IMR-90 (cell line): ENCODE results near the gene HUS1B. TPM values are rescaled to one million over a fixed set of nuclear protein-coding genes. Genes with fewer than 3 reads are reported as not detected.

Experiments used
- ATAC-seq: fragments of 200-7000 bp; cut with Tn5 transposase; 2 replicates; pipeline ENCODE4 v1.9.1; 2020; ENCODE audit warnings: low read depth, mild to moderate bottlenecking, moderate library complexity
- BruUV-seq: library from RNA; stranded (reverse); fragments of 400-500 nt; replicated peaks from 2 replicates; lab custom pipeline; 2021; lab: Mats Ljungman, UMichigan
- CTCF ChIA-PET: fragments of 300-600 bp; formaldehyde crosslinking; extraction: SDS; loops from one replicate; lab custom pipeline; 2021; ENCODE audit warnings: antibody characterized with exemption; lab: Yijun Ruan, JAX
- POLR2A ChIA-PET: fragments of 300-600 bp; sonication (Branson Sonifier 250); formaldehyde crosslinking; loops from one replicate; lab custom pipeline; 2022; ENCODE audit warnings: antibody characterized with exemption; ENCODE audit not compliant: unreplicated experiment; lab: Charles Lee
- DNase-seq: peaks from one replicate; pipeline ENCODE4 v3.0.0; 2013
- H2AFZ ChIP-seq: replicated peaks from 2 replicates; pipeline ENCODE3; 2013; ENCODE audit warnings: low read length, mild to moderate bottlenecking; ENCODE audit not compliant: poor library complexity
- H2AK5ac ChIP-seq: 2 replicates; pipeline ENCODE4 v1.6.1; 2013; ENCODE audit warnings: low read depth, low read length, inconsistent platforms
- H2AK9ac ChIP-seq: replicated peaks from 2 replicates; pipeline ENCODE3; 2013; ENCODE audit warnings: mild to moderate bottlenecking, low read depth, low read length, moderate library complexity; ENCODE audit not compliant: poor library complexity
- H2BK120ac ChIP-seq: 2 replicates; pipeline ENCODE4 v1.6.1; 2013; ENCODE audit warnings: low read depth, low read length, inconsistent platforms
- H2BK15ac ChIP-seq: 3 replicates; pipeline ENCODE4 v1.6.1; 2013; ENCODE audit warnings: low read depth, low read length, inconsistent platforms
- H2BK20ac ChIP-seq: 2 replicates; pipeline ENCODE4 v1.6.1; 2013; ENCODE audit warnings: low read depth, mild to moderate bottlenecking, inconsistent platforms, low read length, moderate library complexity
- H2BK5ac ChIP-seq: 2 replicates; pipeline ENCODE4 v1.6.1; 2013; ENCODE audit warnings: mild to moderate bottlenecking, low read depth, low read length, inconsistent platforms; ENCODE audit not compliant: poor library complexity, severe bottlenecking
- H3K14ac ChIP-seq: replicated peaks from 2 replicates; pipeline ENCODE4 v1.6.1; 2013; ENCODE audit warnings: low read depth, low read length, inconsistent platforms
- H3K18ac ChIP-seq: 2 replicates; pipeline ENCODE4 v1.6.1; 2013; ENCODE audit warnings: low read depth, low read length, control low read depth
- H3K23ac ChIP-seq: 2 replicates; pipeline ENCODE4 v1.6.1; 2013; ENCODE audit warnings: low read depth, low read length, inconsistent platforms
- H3K27ac ChIP-seq: 2 replicates; pipeline ENCODE4 v1.5.1; 2013; ENCODE audit warnings: mild to moderate bottlenecking, control low read depth, low read length; ENCODE audit not compliant: insufficient read depth
- H3K27me3 ChIP-seq: 2 replicates; pipeline ENCODE4 v1.6.1; 2013; ENCODE audit warnings: low read length; ENCODE audit not compliant: control insufficient read depth, insufficient read depth
- H3K36me3 ChIP-seq: 2 replicates; pipeline ENCODE4 v1.6.1; 2013; ENCODE audit warnings: low read length, mixed read lengths; ENCODE audit not compliant: control insufficient read depth, insufficient read depth
- H3K4ac ChIP-seq: 2 replicates; pipeline ENCODE4 v1.6.1; 2013; ENCODE audit warnings: low read depth, low read length, inconsistent platforms
- H3K4me1 ChIP-seq: 2 replicates; pipeline ENCODE4 v1.6.1; 2013; ENCODE audit warnings: low read length, mixed read lengths; ENCODE audit not compliant: control insufficient read depth, insufficient read depth
- H3K4me2 ChIP-seq: 2 replicates; pipeline ENCODE4 v1.6.1; 2013; ENCODE audit warnings: low read depth, mild to moderate bottlenecking, control low read depth, low read length, moderate library complexity
- H3K4me3 ChIP-seq: 2 replicates; pipeline ENCODE4 v1.5.1; 2013; ENCODE audit warnings: low read depth, mild to moderate bottlenecking, control low read depth, low read length, moderate library complexity; ENCODE audit not compliant: insufficient read depth
- H3K56ac ChIP-seq: 2 replicates; pipeline ENCODE4 v1.6.1; 2013; ENCODE audit warnings: low read length, inconsistent platforms; ENCODE audit not compliant: insufficient read depth; ENCODE audit errors: extremely low read depth
- H3K79me1 ChIP-seq, 2 experiments: 2 replicates each; pipeline ENCODE4 v1.6.1; 2013; ENCODE audit warnings: low read length in 2 of 2, inconsistent platforms in 1 of 2, low read depth in 1 of 2
- H3K9ac ChIP-seq: 2 replicates; pipeline ENCODE4 v1.6.1; 2013; ENCODE audit warnings: low read depth, low read length, control low read depth
- H3K9me1 ChIP-seq: 2 replicates; pipeline ENCODE4 v1.6.1; 2013; ENCODE audit warnings: low read length, inconsistent platforms; ENCODE audit not compliant: insufficient read depth
- H3K9me3 ChIP-seq: 2 replicates; pipeline ENCODE4 v1.6.1; 2013; ENCODE audit warnings: low read length; ENCODE audit not compliant: control insufficient read depth, insufficient read depth
- H4K20me1 ChIP-seq: 2 replicates; pipeline ENCODE4 v1.6.1; 2013; ENCODE audit warnings: low read length, inconsistent platforms; ENCODE audit not compliant: insufficient read depth
- H4K5ac ChIP-seq: 2 replicates; pipeline ENCODE4 v1.6.1; 2013; ENCODE audit warnings: mild to moderate bottlenecking, low read depth, low read length, control low read depth
- H4K8ac ChIP-seq, 2 experiments: 2 replicates each; pipeline ENCODE4 v1.6.1; 2013; ENCODE audit warnings: low read depth in 2 of 2, low read length in 2 of 2, control low read depth in 1 of 2, inconsistent platforms in 1 of 2
- H4K91ac ChIP-seq: 2 replicates; pipeline ENCODE4 v1.6.1; 2013; ENCODE audit warnings: low read depth, low read length, inconsistent platforms; ENCODE audit not compliant: insufficient read depth
- BHLHE40 ChIP-seq: fragments of 150-350 bp; IDR thresholded peaks from 2 replicates; pipeline ENCODE4 v1.6.1; 2016; ENCODE audit warnings: mild to moderate bottlenecking, low read depth, low read length
- CEBPB ChIP-seq: IDR thresholded peaks from 2 replicates; pipeline ENCODE4 v1.6.1; 2012; ENCODE audit warnings: low read depth, low read length, improper control_type of control experiment
- CHD1 ChIP-seq: IDR thresholded peaks from 2 replicates; pipeline ENCODE4 v1.6.1; 2012; ENCODE audit warnings: low read depth, low read length, improper control_type of control experiment
- FOS ChIP-seq: fragments of 150-350 bp; IDR thresholded peaks from 2 replicates; pipeline ENCODE4 v1.6.1; 2016; ENCODE audit warnings: low read depth, low read length
- MAFK ChIP-seq: IDR thresholded peaks from 2 replicates; pipeline ENCODE4 v1.6.1; 2012; ENCODE audit warnings: low read depth, low read length, improper control_type of control experiment
- MAZ ChIP-seq: IDR thresholded peaks from 2 replicates; pipeline ENCODE4 v1.6.1; 2012; ENCODE audit warnings: low read depth, mild to moderate bottlenecking, low read length, improper control_type of control experiment, moderate library complexity, borderline replicate concordance
- MXI1 ChIP-seq: IDR thresholded peaks from 2 replicates; pipeline ENCODE4 v1.6.1; 2012; ENCODE audit warnings: low read depth, mild to moderate bottlenecking, low read length, moderate library complexity, borderline replicate concordance
- NFE2L2 ChIP-seq: fragments of 150-350 bp; IDR thresholded peaks from 2 replicates; pipeline ENCODE4 v1.6.1; 2016; ENCODE audit warnings: low read depth, mild to moderate bottlenecking, low read length
- POLR2A ChIP-seq: IDR thresholded peaks from 2 replicates; pipeline ENCODE4 v1.6.1; 2012; ENCODE audit warnings: mild to moderate bottlenecking, low read depth, low read length
- RAD21 ChIP-seq: IDR thresholded peaks from 2 replicates; pipeline ENCODE4 v1.6.1; 2012; ENCODE audit warnings: low read length, improper control_type of control experiment
- RCOR1 ChIP-seq: IDR thresholded peaks from 2 replicates; pipeline ENCODE4 v1.6.1; 2012; ENCODE audit warnings: mild to moderate bottlenecking, low read length, improper control_type of control experiment; ENCODE audit not compliant: insufficient replicate concordance
- RFX5 ChIP-seq: IDR thresholded peaks from 2 replicates; pipeline ENCODE4 v1.8.0; 2012; ENCODE audit warnings: low read depth, mild to moderate bottlenecking, low read length, moderate library complexity
- SMC3 ChIP-seq: fragments of 150-350 bp; IDR thresholded peaks from 2 replicates; pipeline ENCODE4 v1.6.1; 2016; ENCODE audit warnings: low read depth, mild to moderate bottlenecking, antibody characterized with exemption, low read length, moderate library complexity
- USF2 ChIP-seq: fragments of 150-350 bp; IDR thresholded peaks from 2 replicates; pipeline ENCODE4 v1.6.1; 2017; ENCODE audit warnings: mild to moderate bottlenecking, antibody characterized with exemption, low read length, low read depth
- WGBS, 2 experiments: methylation state at CpG; one replicate each; pipeline versions ENCODE4 v1.1.5 to v1.1.7; 2013; ENCODE audit warnings: missing lambda C conversion rate in 2 of 2; ENCODE audit not compliant: insufficient read length in 1 of 2; ENCODE audit errors: extremely low coverage in 2 of 2; 5-methylcytosine and 5-hydroxymethylcytosine counted together
- dilution Hi-C: fragments of 300-500 bp; cut with HindIII; formaldehyde crosslinking; loops from one replicate; pipeline ENCODE4 v1.14.3; 2018; ENCODE audit warnings: low sequenced_read_pairs; ENCODE audit not compliant: unreplicated experiment
- in situ Hi-C: fragments of 300-500 bp; cut with MboI; formaldehyde crosslinking; loops from 3 replicates; pipeline ENCODE4 v1.14.3; 2019; ENCODE audit warnings: low sequenced_read_pairs, inconsistent platforms, mixed read lengths
- intact Hi-C: fragments of 100-400 bp; cut with micrococcal nuclease; formaldehyde crosslinking; loops from 2 replicates; pipeline ENCODE4 v1.10.0; 2022
- polyA plus RNA-seq, 3 experiments: library from polyadenylated mRNA; depleted of rRNA; stranded (reverse); fragments of >200 nt; gene quantifications; 2 replicates each; pipeline ENCODE4 v1.2.3, GENCODE V29; 2012; ENCODE audit warnings: low replicate concordance in 1 of 3
- total RNA-seq: library from RNA; depleted of rRNA; stranded (reverse); fragments of >200 nt; gene quantifications from 2 replicates; pipeline ENCODE4 v1.2.3, GENCODE V29; 2012
- TF ChIP-seq, protein P1 (sequence below): fragments of 150-350 bp; IDR thresholded peaks from 2 replicates; pipeline ENCODE4 v1.6.1; 2016; ENCODE audit warnings: low read depth, mild to moderate bottlenecking, low read length, moderate library complexity, borderline replicate concordance
- TF ChIP-seq, protein P2 (sequence below): conservative IDR thresholded peaks from 2 replicates; pipeline ENCODE4 v1.5.1; 2012; ENCODE audit warnings: mild to moderate bottlenecking, low read depth, low read length, improper control_type of control experiment

The HUS1B gene
- total and polyA plus RNA-seq, 2 of the 4 experiments (the other 2 are of a cell fraction), result 0.36 to 0.39 TPM

GRCh38 chr6:674956-675355 lies 18.1 kb upstream of the HUS1B start:
- H3K4ac ChIP-seq, result no peak overlapping the region

More at GRCh38 chr6:674956-675355, 18.1 kb upstream of the HUS1B start:
- H3K18ac ChIP-seq, result no peak overlapping the region
- no TSS peak for BruUV-seq
- H3K9ac ChIP-seq, result no peak overlapping the region
- no peak overlapping the region for H3K23ac ChIP-seq
- H3K36me3 ChIP-seq, result no peaks in the 10 kb centered on the region
- H3K4me2 ChIP-seq, result no peak overlapping the region
- H3K4me1 ChIP-seq, result peaks cover 9% of the 10 kb centered on the region; the same call in 1 of the 2 replicates
- 17% methylated on average over 1 of the region's 3 CpGs; no CpG with 5 or more reads in 1 of the 2 experiments for WGBS, 2 experiments
- peaks cover 30 to 69% of the 10 kb centered on the region in 2 experiments for H3K79me1 ChIP-seq
- no peak overlapping the region for H3K14ac ChIP-seq
- H2AK9ac ChIP-seq, result no peak overlapping the region
- no peak overlapping the region for H2AK5ac ChIP-seq
- ATAC-seq, result no peak
- no peak overlapping the region for H2BK15ac ChIP-seq
- in situ Hi-C loops, result no loop called here
- TF ChIP-seq RCOR1, result no peak
- TF ChIP-seq, protein P1, sequence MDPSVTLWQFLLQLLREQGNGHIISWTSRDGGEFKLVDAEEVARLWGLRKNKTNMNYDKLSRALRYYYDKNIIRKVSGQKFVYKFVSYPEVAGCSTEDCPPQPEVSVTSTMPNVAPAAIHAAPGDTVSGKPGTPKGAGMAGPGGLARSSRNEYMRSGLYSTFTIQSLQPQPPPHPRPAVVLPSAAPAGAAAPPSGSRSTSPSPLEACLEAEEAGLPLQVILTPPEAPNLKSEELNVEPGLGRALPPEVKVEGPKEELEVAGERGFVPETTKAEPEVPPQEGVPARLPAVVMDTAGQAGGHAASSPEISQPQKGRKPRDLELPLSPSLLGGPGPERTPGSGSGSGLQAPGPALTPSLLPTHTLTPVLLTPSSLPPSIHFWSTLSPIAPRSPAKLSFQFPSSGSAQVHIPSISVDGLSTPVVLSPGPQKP, result no peak
- TF ChIP-seq USF2, result no peak
- no peak for TF ChIP-seq RFX5
- TF ChIP-seq, protein P2, sequence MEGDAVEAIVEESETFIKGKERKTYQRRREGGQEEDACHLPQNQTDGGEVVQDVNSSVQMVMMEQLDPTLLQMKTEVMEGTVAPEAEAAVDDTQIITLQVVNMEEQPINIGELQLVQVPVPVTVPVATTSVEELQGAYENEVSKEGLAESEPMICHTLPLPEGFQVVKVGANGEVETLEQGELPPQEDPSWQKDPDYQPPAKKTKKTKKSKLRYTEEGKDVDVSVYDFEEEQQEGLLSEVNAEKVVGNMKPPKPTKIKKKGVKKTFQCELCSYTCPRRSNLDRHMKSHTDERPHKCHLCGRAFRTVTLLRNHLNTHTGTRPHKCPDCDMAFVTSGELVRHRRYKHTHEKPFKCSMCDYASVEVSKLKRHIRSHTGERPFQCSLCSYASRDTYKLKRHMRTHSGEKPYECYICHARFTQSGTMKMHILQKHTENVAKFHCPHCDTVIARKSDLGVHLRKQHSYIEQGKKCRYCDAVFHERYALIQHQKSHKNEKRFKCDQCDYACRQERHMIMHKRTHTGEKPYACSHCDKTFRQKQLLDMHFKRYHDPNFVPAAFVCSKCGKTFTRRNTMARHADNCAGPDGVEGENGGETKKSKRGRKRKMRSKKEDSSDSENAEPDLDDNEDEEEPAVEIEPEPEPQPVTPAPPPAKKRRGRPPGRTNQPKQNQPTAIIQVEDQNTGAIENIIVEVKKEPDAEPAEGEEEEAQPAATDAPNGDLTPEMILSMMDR, result no peak
- TF ChIP-seq MAZ, result no peak
- no peak for TF ChIP-seq FOS
- no peak for TF ChIP-seq NFE2L2
- TF ChIP-seq MXI1, result no peak
- no peak for TF ChIP-seq POLR2A
- no peak for TF ChIP-seq CHD1
- no peak for TF ChIP-seq RAD21
- TF ChIP-seq CEBPB, result no peak
- no peak for TF ChIP-seq MAFK
- TF ChIP-seq BHLHE40, result no peak
- TF ChIP-seq SMC3, result no peak
- no peak for DNase-seq
- no peak overlapping the region for H2BK5ac ChIP-seq
- H4K8ac ChIP-seq, result no peak overlapping the region
- H3K4me3 ChIP-seq, result no peak overlapping the region
- H2AFZ ChIP-seq, result no peak overlapping the region
- ChIA-PET POLR2A (no interaction called here), CTCF (interaction anchor here (0.8 kb wide), 1 partner anchor 67 kb away, joined by 3 read pairs; no protein-coding TSS in a partner anchor)
- H3K9me1 ChIP-seq, result peaks cover 15% of the 10 kb centered on the region
- H3K27me3 ChIP-seq, result no peaks in the 10 kb centered on the region
- H3K27ac ChIP-seq, result no peak overlapping the region
- H4K20me1 ChIP-seq, result peaks cover 17% of the 10 kb centered on the region
- no peak overlapping the region for H2BK20ac ChIP-seq
- intact Hi-C loops, result no loop called here
- dilution Hi-C loops, result no loop called here
- H4K5ac ChIP-seq, result no peak overlapping the region
- H4K91ac ChIP-seq, result no peak overlapping the region
- no peaks in the 10 kb centered on the region for H3K9me3 ChIP-seq
- no peak overlapping the region for H3K56ac ChIP-seq
- no peak overlapping the region for H2BK120ac ChIP-seq
